WTC11 (cell line): Measurements from ENCODE around the gene LIN28B. TPM values are rescaled to one million over a fixed set of nuclear protein-coding genes. Genes with fewer than 3 reads are reported as not detected.

Experiments
- ATAC-seq: fragments of 200-7000 bp; cut with Tn5 transposase; 2 replicates; pipeline ENCODE4 v1.10.0; 2021; ENCODE audit warnings: mild to moderate bottlenecking, moderate library complexity
- CTCF ChIA-PET: fragments of 300-600 bp; sonication (Branson Sonifier 250); formaldehyde crosslinking; loops from one replicate; lab custom pipeline; 2021; ENCODE audit warnings: antibody characterized with exemption; lab: Charles Lee
- POLR2A ChIA-PET: fragments of 350-600 bp; sonication (Branson Sonifier 250); formaldehyde crosslinking; loops from one replicate; lab custom pipeline; 2021; ENCODE audit warnings: antibody characterized with exemption; lab: Charles Lee
- DNase-seq: peaks from one replicate; pipeline ENCODE4 v3.0.0; 2021; ENCODE audit warnings: low spot score
- H3K27ac Mint-ChIP-seq: 2 replicates; pipeline ENCODE4 v1.8.0; 2021; ENCODE audit warnings: mixed read lengths
- H3K27me3 Mint-ChIP-seq: 2 replicates; pipeline ENCODE4 v1.8.0; 2021; ENCODE audit warnings: low read depth, mild to moderate bottlenecking, moderate library complexity, mixed read lengths
- H3K36me3 Mint-ChIP-seq: 2 replicates; pipeline ENCODE4 v1.8.0; 2021; ENCODE audit warnings: mixed read lengths
- H3K4me1 Mint-ChIP-seq: 2 replicates; pipeline ENCODE4 v1.8.0; 2022; ENCODE audit warnings: mixed read lengths
- H3K4me3 Mint-ChIP-seq: 2 replicates; pipeline ENCODE4 v1.8.0; 2021; ENCODE audit warnings: mild to moderate bottlenecking, moderate library complexity, mixed read lengths
- H3K9me3 Mint-ChIP-seq: 2 replicates; pipeline ENCODE4 v1.8.0; 2021; ENCODE audit warnings: mixed read lengths
- CDX4 ChIP-seq: fragments of 250-450 bp; sonication (Bioruptor Pico); IDR thresholded peaks from 2 replicates; pipeline ENCODE4 v1.9.0; 2021; ENCODE audit warnings: moderate library complexity, mild to moderate bottlenecking, inconsistent platforms, borderline replicate concordance
- CTCF ChIP-seq: fragments of 200-600 bp; IDR thresholded peaks from 2 replicates; pipeline ENCODE4 v1.8.0; 2022; ENCODE audit warnings: antibody characterized with exemption
- ESRRA ChIP-seq: sonication (generic); formaldehyde crosslinking; IDR thresholded peaks from 2 replicates; pipeline ENCODE4 v1.8.1; 2022; ENCODE audit warnings: mild to moderate bottlenecking, missing genetic modification reagents, borderline replicate concordance
- HMGA2 ChIP-seq: fragments of 250-450 bp; sonication (Bioruptor Pico); IDR thresholded peaks from 2 replicates; pipeline ENCODE4 v1.4.0; 2021; ENCODE audit warnings: mild to moderate bottlenecking, moderate library complexity
- MAX ChIP-seq: sonication (generic); formaldehyde crosslinking; IDR thresholded peaks from 2 replicates; pipeline ENCODE4 v1.8.0; 2022; ENCODE audit warnings: mild to moderate bottlenecking, missing genetic modification reagents
- MXD4 ChIP-seq: fragments of 250-450 bp; sonication (Bioruptor Pico); IDR thresholded peaks from 2 replicates; pipeline ENCODE4 v1.8.0; 2021; ENCODE audit warnings: mild to moderate bottlenecking, moderate library complexity, borderline replicate concordance
- MYBL2 ChIP-seq: sonication (generic); formaldehyde crosslinking; IDR thresholded peaks from 2 replicates; pipeline ENCODE4 v1.8.1; 2023; ENCODE audit warnings: mild to moderate bottlenecking, moderate library complexity, missing genetic modification reagents
- NFYB ChIP-seq: sonication (generic); formaldehyde crosslinking; conservative IDR thresholded peaks from 2 replicates; pipeline ENCODE4 v1.8.0; 2022; ENCODE audit warnings: low read depth, missing genetic modification reagents
- NR3C1 ChIP-seq: sonication (generic); formaldehyde crosslinking; conservative IDR thresholded peaks from 2 replicates; pipeline ENCODE4 v1.8.1; 2023; ENCODE audit warnings: low read depth, mild to moderate bottlenecking, missing genetic modification reagents
- RORB ChIP-seq: fragments of 250-450 bp; sonication (Bioruptor Pico); IDR thresholded peaks from 2 replicates; pipeline ENCODE4 v1.9.0; 2021; ENCODE audit warnings: mild to moderate bottlenecking
- ZBTB21 ChIP-seq: sonication (generic); formaldehyde crosslinking; IDR thresholded peaks from 2 replicates; pipeline ENCODE4 v1.8.1; 2023; ENCODE audit warnings: mild to moderate bottlenecking, missing genetic modification reagents, borderline replicate concordance
- ZNF138 ChIP-seq: sonication (generic); formaldehyde crosslinking; conservative IDR thresholded peaks from 2 replicates; pipeline ENCODE4 v1.8.1; 2022; ENCODE audit warnings: mild to moderate bottlenecking, moderate library complexity, missing genetic modification reagents
- ZNF219 ChIP-seq: sonication (generic); formaldehyde crosslinking; IDR thresholded peaks from 2 replicates; pipeline ENCODE4 v1.8.0; 2023; ENCODE audit warnings: missing genetic modification reagents, mild to moderate bottlenecking, borderline replicate concordance
- ZNF671 ChIP-seq: fragments of 250-450 bp; sonication (Bioruptor Pico); IDR thresholded peaks from 2 replicates; pipeline ENCODE4 v1.8.0; 2021; ENCODE audit warnings: mild to moderate bottlenecking
- total RNA-seq: library from RNA; stranded (reverse); gene quantifications from 3 replicates; pipeline ENCODE4 v1.2.3, GENCODE V29; 2021
- TF ChIP-seq, protein P1 (sequence below): sonication (generic); formaldehyde crosslinking; IDR thresholded peaks from 2 replicates; pipeline ENCODE4 v1.8.0; 2022; ENCODE audit warnings: mild to moderate bottlenecking, missing genetic modification reagents
- TF ChIP-seq, protein P2 (sequence below): fragments of 250-450 bp; sonication (Bioruptor Pico); IDR thresholded peaks from 2 replicates; pipeline ENCODE4 v1.9.0; 2021; ENCODE audit warnings: mild to moderate bottlenecking
- TF ChIP-seq, protein P3 (sequence below): sonication (generic); formaldehyde crosslinking; IDR thresholded peaks from 2 replicates; pipeline ENCODE4 v1.8.0; 2023; ENCODE audit warnings: missing genetic modification reagents
- TF ChIP-seq, protein P4 (sequence below): sonication (generic); formaldehyde crosslinking; IDR thresholded peaks from 2 replicates; pipeline ENCODE4 v1.8.1; 2023; ENCODE audit warnings: mild to moderate bottlenecking, moderate library complexity, missing genetic modification reagents
- TF ChIP-seq, protein P5 (sequence below): sonication (generic); formaldehyde crosslinking; conservative IDR thresholded peaks from 2 replicates; pipeline ENCODE4 v1.8.1; 2022; ENCODE audit warnings: mild to moderate bottlenecking, missing genetic modification reagents
- TF ChIP-seq, protein P6 (sequence below): sonication (generic); formaldehyde crosslinking; IDR thresholded peaks from 2 replicates; pipeline ENCODE4 v1.8.0; 2023; ENCODE audit warnings: missing genetic modification reagents, mild to moderate bottlenecking, borderline replicate concordance

The LIN28B gene
- total RNA-seq, 1 experiment from 2014 or later: 73.4 TPM

DNA sequence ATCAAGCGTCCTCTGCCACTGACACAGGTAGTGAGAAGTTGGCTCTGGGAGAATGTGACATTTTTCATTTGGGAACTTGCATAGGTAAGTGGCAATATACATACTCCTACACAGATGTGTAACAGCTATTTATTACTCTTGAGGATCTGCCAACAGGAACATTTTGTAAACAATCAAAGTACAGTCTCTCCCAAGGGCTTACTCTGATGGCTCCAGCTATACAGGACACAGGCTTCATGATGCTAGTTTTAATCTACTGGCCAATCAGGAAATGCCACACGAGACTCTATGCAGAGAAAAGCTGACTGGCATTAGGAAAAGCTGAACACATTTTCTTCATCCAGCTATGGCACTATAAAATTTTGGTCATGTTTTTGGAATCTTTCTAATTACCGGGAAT, 165.1 kb downstream of the LIN28B start (continued):
- TF ChIP-seq MYBL2 (CRISPR knock-in tag) (no peak), ZNF671 (CRISPR knock-in tag) (no peak), NR3C1 (CRISPR knock-in tag) (no peak), ZNF138 (CRISPR knock-in tag) (no peak), ZBTB21 (CRISPR knock-in tag) (no peak), CDX4 (CRISPR knock-in tag) (no peak)
- TF ChIP-seq, protein P1, sequence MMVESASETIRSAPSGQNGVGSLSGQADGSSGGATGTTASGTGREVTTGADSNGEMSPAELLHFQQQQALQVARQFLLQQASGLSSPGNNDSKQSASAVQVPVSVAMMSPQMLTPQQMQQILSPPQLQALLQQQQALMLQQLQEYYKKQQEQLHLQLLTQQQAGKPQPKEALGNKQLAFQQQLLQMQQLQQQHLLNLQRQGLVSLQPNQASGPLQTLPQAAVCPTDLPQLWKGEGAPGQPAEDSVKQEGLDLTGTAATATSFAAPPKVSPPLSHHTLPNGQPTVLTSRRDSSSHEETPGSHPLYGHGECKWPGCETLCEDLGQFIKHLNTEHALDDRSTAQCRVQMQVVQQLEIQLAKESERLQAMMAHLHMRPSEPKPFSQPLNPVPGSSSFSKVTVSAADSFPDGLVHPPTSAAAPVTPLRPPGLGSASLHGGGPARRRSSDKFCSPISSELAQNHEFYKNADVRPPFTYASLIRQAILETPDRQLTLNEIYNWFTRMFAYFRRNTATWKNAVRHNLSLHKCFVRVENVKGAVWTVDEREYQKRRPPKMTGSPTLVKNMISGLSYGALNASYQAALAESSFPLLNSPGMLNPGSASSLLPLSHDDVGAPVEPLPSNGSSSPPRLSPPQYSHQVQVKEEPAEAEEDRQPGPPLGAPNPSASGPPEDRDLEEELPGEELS (CRISPR knock-in tag): no peak
- TF ChIP-seq, protein P2, sequence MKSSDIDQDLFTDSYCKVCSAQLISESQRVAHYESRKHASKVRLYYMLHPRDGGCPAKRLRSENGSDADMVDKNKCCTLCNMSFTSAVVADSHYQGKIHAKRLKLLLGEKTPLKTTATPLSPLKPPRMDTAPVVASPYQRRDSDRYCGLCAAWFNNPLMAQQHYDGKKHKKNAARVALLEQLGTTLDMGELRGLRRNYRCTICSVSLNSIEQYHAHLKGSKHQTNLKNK: no peak

DNA sequence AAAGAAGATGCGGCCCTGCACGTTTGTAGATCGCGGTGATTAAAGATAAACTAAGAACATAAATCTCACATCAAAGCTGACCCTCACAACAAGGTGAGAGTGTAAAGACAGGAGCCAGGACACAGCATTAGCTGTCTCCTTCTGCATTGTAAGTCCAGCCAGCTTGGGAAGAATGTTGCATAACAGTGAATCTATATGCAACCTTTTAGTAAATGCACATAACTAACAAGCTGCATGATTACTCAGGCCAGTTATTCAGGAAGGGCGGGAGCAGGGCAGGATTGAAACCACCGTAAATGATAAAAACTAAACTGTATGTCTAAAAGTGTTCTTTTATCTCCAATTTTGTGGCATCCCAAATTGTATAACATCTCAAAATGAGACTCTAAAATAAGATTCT, 165.8 kb downstream of the LIN28B start:
- ChIA-PET POLR2A (no interaction called here), CTCF (no interaction called here)
- H3K4me3 Mint-ChIP-seq: no peak overlapping the region
- H3K4me1 Mint-ChIP-seq: peaks cover 20% of the 10 kb centered on the region
- no peak for ATAC-seq
- no peak overlapping the region; the same call in 1 of the 2 replicates for H3K27ac Mint-ChIP-seq
- DNase-seq: no peak
- H3K27me3 Mint-ChIP-seq: no peaks in the 10 kb centered on the region
- H3K9me3 Mint-ChIP-seq: no peaks in the 10 kb centered on the region
- peaks cover 8% of the 10 kb centered on the region; the same call in 1 of the 2 replicates for H3K36me3 Mint-ChIP-seq
- TF ChIP-seq, protein P1 (CRISPR knock-in tag): no peak
- TF ChIP-seq, protein P3, sequence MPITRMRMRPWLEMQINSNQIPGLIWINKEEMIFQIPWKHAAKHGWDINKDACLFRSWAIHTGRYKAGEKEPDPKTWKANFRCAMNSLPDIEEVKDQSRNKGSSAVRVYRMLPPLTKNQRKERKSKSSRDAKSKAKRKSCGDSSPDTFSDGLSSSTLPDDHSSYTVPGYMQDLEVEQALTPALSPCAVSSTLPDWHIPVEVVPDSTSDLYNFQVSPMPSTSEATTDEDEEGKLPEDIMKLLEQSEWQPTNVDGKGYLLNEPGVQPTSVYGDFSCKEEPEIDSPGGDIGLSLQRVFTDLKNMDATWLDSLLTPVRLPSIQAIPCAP (CRISPR knock-in tag): no peak
- TF ChIP-seq, protein P4, sequence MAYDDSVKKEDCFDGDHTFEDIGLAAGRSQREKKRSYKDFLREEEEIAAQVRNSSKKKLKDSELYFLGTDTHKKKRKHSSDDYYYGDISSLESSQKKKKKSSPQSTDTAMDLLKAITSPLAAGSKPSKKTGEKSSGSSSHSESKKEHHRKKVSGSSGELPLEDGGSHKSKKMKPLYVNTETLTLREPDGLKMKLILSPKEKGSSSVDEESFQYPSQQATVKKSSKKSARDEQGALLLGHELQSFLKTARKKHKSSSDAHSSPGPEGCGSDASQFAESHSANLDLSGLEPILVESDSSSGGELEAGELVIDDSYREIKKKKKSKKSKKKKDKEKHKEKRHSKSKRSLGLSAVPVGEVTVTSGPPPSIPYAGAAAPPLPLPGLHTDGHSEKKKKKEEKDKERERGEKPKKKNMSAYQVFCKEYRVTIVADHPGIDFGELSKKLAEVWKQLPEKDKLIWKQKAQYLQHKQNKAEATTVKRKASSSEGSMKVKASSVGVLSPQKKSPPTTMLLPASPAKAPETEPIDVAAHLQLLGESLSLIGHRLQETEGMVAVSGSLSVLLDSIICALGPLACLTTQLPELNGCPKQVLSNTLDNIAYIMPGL (CRISPR knock-in tag): no peak
- TF ChIP-seq MAX (CRISPR knock-in tag) (no peak), CTCF (no peak), ZNF219 (CRISPR knock-in tag) (no peak), ESRRA (CRISPR knock-in tag) (no peak), NFYB (CRISPR knock-in tag) (no peak), MXD4 (CRISPR knock-in tag) (no peak), HMGA2 (CRISPR knock-in tag) (no peak), RORB (CRISPR knock-in tag) (no peak)
- TF ChIP-seq, protein P5, sequence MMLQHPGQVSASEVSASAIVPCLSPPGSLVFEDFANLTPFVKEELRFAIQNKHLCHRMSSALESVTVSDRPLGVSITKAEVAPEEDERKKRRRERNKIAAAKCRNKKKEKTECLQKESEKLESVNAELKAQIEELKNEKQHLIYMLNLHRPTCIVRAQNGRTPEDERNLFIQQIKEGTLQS (CRISPR knock-in tag): no peak
- TF ChIP-seq, protein P6, sequence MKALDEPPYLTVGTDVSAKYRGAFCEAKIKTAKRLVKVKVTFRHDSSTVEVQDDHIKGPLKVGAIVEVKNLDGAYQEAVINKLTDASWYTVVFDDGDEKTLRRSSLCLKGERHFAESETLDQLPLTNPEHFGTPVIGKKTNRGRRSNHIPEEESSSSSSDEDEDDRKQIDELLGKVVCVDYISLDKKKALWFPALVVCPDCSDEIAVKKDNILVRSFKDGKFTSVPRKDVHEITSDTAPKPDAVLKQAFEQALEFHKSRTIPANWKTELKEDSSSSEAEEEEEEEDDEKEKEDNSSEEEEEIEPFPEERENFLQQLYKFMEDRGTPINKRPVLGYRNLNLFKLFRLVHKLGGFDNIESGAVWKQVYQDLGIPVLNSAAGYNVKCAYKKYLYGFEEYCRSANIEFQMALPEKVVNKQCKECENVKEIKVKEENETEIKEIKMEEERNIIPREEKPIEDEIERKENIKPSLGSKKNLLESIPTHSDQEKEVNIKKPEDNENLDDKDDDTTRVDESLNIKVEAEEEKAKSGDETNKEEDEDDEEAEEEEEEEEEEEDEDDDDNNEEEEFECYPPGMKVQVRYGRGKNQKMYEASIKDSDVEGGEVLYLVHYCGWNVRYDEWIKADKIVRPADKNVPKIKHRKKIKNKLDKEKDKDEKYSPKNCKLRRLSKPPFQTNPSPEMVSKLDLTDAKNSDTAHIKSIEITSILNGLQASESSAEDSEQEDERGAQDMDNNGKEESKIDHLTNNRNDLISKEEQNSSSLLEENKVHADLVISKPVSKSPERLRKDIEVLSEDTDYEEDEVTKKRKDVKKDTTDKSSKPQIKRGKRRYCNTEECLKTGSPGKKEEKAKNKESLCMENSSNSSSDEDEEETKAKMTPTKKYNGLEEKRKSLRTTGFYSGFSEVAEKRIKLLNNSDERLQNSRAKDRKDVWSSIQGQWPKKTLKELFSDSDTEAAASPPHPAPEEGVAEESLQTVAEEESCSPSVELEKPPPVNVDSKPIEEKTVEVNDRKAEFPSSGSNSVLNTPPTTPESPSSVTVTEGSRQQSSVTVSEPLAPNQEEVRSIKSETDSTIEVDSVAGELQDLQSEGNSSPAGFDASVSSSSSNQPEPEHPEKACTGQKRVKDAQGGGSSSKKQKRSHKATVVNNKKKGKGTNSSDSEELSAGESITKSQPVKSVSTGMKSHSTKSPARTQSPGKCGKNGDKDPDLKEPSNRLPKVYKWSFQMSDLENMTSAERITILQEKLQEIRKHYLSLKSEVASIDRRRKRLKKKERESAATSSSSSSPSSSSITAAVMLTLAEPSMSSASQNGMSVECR (CRISPR knock-in tag): no peak
